OCI-LY7 (cell line): Measurements from ENCODE around the gene CEP70. TPM values are rescaled to one million over a fixed set of nuclear protein-coding genes. Genes with fewer than 3 reads are reported as not detected.

Source experiments
- BruUV-seq: library from RNA; stranded (reverse); fragments of 400-500 nt; replicated peaks from 2 replicates; lab custom pipeline; 2021; lab: Mats Ljungman, UMichigan
- CTCF ChIA-PET: fragments of 300-600 bp; sonication (Branson Sonifier 250); formaldehyde crosslinking; loops from one replicate; lab custom pipeline; 2022; ENCODE audit warnings: antibody characterized with exemption; ENCODE audit not compliant: unreplicated experiment; lab: Charles Lee
- POLR2A ChIA-PET: fragments of 300-600 bp; sonication (Branson Sonifier 250); formaldehyde crosslinking; loops from one replicate; lab custom pipeline; 2022; ENCODE audit warnings: antibody characterized with exemption; lab: Charles Lee
- DNase-seq: peaks from one replicate; pipeline ENCODE4 v3.0.0-alpha.2; 2015; ENCODE audit warnings: low spot score
- H2AFZ ChIP-seq: fragments of 200-600 bp; sonication (generic), shearing (Covaris generic); 2 replicates; pipeline ENCODE4 v1.6.1; 2014; ENCODE audit warnings: mild to moderate bottlenecking, antibody characterized with exemption, low read length, moderate library complexity
- H3K27ac ChIP-seq: fragments of 200-600 bp; sonication (generic); 2 replicates; pipeline ENCODE4 v1.5.1; 2014; ENCODE audit warnings: mixed run types, low read depth, mild to moderate bottlenecking, moderate library complexity, low read length, inconsistent platforms; ENCODE audit not compliant: poor library complexity, severe bottlenecking
- H3K36me3 ChIP-seq: fragments of 200-600 bp; sonication (generic); 2 replicates; pipeline ENCODE4 v1.6.1; 2014; ENCODE audit warnings: mild to moderate bottlenecking, antibody characterized with exemption, low read length, moderate library complexity, mixed read lengths; ENCODE audit not compliant: insufficient read depth
- H3K4me1 ChIP-seq: fragments of 200-600 bp; sonication (generic); 2 replicates; pipeline ENCODE4 v1.5.1; 2014; ENCODE audit warnings: mild to moderate bottlenecking, low read length; ENCODE audit not compliant: insufficient read depth, poor library complexity, severe bottlenecking
- H3K4me2 ChIP-seq: fragments of 200-600 bp; sonication (generic); 2 replicates; pipeline ENCODE4 v1.6.1; 2014; ENCODE audit warnings: mild to moderate bottlenecking, low read length
- H3K4me3 ChIP-seq: fragments of 200-600 bp; sonication (generic); 2 replicates; pipeline ENCODE4 v1.5.1; 2014; ENCODE audit warnings: mild to moderate bottlenecking, low read depth, low read length; ENCODE audit not compliant: poor library complexity, severe bottlenecking
- H3K79me2 ChIP-seq: fragments of 200-600 bp; sonication (generic); 2 replicates; pipeline ENCODE4 v1.6.1; 2016; ENCODE audit warnings: low read depth, mild to moderate bottlenecking, low read length, moderate library complexity, mixed read lengths; ENCODE audit not compliant: insufficient read depth
- H3K9me2 ChIP-seq: fragments of 200-600 bp; sonication (generic); 2 replicates; pipeline ENCODE4 v1.6.1; 2016; ENCODE audit warnings: mild to moderate bottlenecking, low read length, mixed read lengths; ENCODE audit not compliant: insufficient read depth
- H3K9me3 ChIP-seq: fragments of 200-600 bp; sonication (generic); 2 replicates; pipeline ENCODE4 v1.6.1; 2014; ENCODE audit warnings: mild to moderate bottlenecking, mixed run types, low read length, mixed read lengths
- H4K20me1 ChIP-seq: fragments of 200-600 bp; sonication (generic); 2 replicates; pipeline ENCODE4 v1.6.1; 2014; ENCODE audit warnings: mild to moderate bottlenecking, antibody characterized with exemption, low read length, moderate library complexity, mixed read lengths; ENCODE audit not compliant: insufficient read depth
- CTCF ChIP-seq: fragments of 200-600 bp; sonication (generic); conservative IDR thresholded peaks from 2 replicates; pipeline ENCODE4 v1.5.1; 2014; ENCODE audit warnings: mild to moderate bottlenecking, antibody characterized with exemption, low read length, moderate library complexity, mixed read lengths
- EZH2phosphoT487 ChIP-seq: fragments of 200-600 bp; sonication (generic); IDR thresholded peaks from 2 replicates; pipeline ENCODE4 v1.6.1; 2018; ENCODE audit warnings: low read depth, borderline replicate concordance, mild to moderate bottlenecking, mixed run types, antibody characterized with exemption, low read length, moderate library complexity, mixed read lengths
- intact Hi-C: fragments of 100-400 bp; cut with micrococcal nuclease; formaldehyde crosslinking; loops from one replicate; pipeline ENCODE4 v1.10.0; 2022; ENCODE audit not compliant: unreplicated experiment
- total RNA-seq, 2 experiments: library from RNA; depleted of rRNA in 1 of 2; stranded (reverse); fragments of >200 nt in 1 of 2; shearing (Covaris generic) in 1 of 2; gene quantifications; 2 replicates each; pipeline ENCODE4 v1.2.3, GENCODE V29; 2014 to 2022

CEP70 gene
- total RNA-seq, 2 experiments from 2014 or later, result 29.2 to 32.3 TPM

- no peaks in the 10 kb centered on the region for H3K9me3 ChIP-seq
- no peaks in the 10 kb centered on the region for H3K36me3 ChIP-seq
- TF ChIP-seq CTCF, result no peak
- no peak for TF ChIP-seq EZH2phosphoT487
- ChIA-PET POLR2A (no interaction called here), CTCF (no interaction called here)
- no peaks in the 10 kb centered on the region for H3K79me2 ChIP-seq
- DNase-seq, result no peak
- H3K4me1 ChIP-seq, result no peaks in the 10 kb centered on the region
- H3K4me3 ChIP-seq, result no peak overlapping the region
- H3K27ac ChIP-seq, result no peak overlapping the region
- H2AFZ ChIP-seq, result no peak overlapping the region
- H3K9me2 ChIP-seq, result no peaks in the 10 kb centered on the region
- intact Hi-C loops, result no loop called here
- no peaks in the 10 kb centered on the region for H4K20me1 ChIP-seq
- BruUV-seq, result no TSS peak
- no peak overlapping the region for H3K4me2 ChIP-seq
Measured at GRCh38 chr3:138467931-138468330, 126.1 kb downstream of the CEP70 start.

DNA sequence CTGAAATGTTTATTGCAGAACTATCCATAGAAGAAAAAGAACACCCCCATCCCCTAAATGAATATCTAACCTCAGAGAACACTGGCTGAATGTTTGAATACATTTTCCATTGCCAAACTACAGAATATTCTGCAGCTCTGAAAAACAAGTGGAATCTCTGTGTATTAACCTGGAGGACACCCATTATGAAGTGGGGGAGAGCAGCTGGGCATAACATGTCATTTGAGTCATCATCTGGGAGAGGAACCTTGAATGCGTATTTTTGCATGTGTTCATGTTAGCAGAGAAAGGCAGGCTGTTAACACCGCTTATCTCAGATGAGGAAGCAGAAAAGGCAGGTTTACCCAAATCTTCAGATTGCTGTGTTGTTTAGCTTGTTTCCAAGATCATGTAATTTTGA lies 128.1 kb downstream of the CEP70 start:
- CTCF ChIA-PET, result interaction anchor here (1.3 kb wide), 1 partner anchor 13 kb away, joined by 4 read pairs; no protein-coding TSS in a partner anchor
- no peak for TF ChIP-seq CTCF
- TF ChIP-seq EZH2phosphoT487, result no peak
- no TSS peak for BruUV-seq

DNA sequence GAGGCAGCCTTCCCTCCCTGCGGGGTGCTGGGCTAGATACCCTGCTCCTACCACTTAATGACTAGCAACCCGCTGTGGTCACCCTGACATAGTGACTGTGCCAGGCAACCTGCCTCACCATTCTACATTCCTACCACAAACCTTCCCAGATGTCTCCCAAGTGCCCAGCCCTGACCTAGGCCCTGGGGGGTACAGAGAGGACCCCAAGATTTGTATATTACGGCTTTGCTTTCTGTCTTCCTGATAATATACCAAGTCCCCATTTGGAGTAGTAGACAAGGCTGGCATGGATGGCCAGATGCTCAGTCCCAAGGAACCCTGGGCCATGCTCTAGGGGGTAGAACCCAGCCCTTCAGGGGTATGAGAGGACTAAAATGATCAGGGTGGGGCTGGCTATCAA lies 128.6 kb downstream of the CEP70 start:
- H3K27ac ChIP-seq, result no peak overlapping the region
- no peaks in the 10 kb centered on the region for H3K4me1 ChIP-seq
- H3K9me3 ChIP-seq, result no peaks in the 10 kb centered on the region
- H3K36me3 ChIP-seq, result no peaks in the 10 kb centered on the region
- no peak for TF ChIP-seq EZH2phosphoT487
- TF ChIP-seq CTCF, result no peak
- H3K9me2 ChIP-seq, result no peaks in the 10 kb centered on the region
- no peak overlapping the region for H3K4me3 ChIP-seq
- no peak overlapping the region for H3K4me2 ChIP-seq
- intact Hi-C loops, result no loop called here
- BruUV-seq, result no TSS peak
- no peak for DNase-seq
- ChIA-PET POLR2A (no interaction called here), CTCF (interaction anchor here (1.3 kb wide), 1 partner anchor 14 kb away, joined by 4 read pairs; no protein-coding TSS in a partner anchor)
- H2AFZ ChIP-seq, result no peak overlapping the region
- H3K79me2 ChIP-seq, result no peaks in the 10 kb centered on the region
- no peaks in the 10 kb centered on the region for H4K20me1 ChIP-seq

More for the DNA sequence above, 128.1 kb downstream of the CEP70 start:
- no peaks in the 10 kb centered on the region for H4K20me1 ChIP-seq
- no peak overlapping the region for H3K4me2 ChIP-seq
- H3K9me3 ChIP-seq, result no peaks in the 10 kb centered on the region
- DNase-seq, result no peak
- no peak overlapping the region for H2AFZ ChIP-seq
- no peaks in the 10 kb centered on the region for H3K36me3 ChIP-seq
- H3K4me1 ChIP-seq, result no peaks in the 10 kb centered on the region
- H3K27ac ChIP-seq, result no peak overlapping the region
- no peaks in the 10 kb centered on the region for H3K9me2 ChIP-seq
- no peak overlapping the region for H3K4me3 ChIP-seq
- POLR2A ChIA-PET, result interaction anchor here (0.6 to 0.7 kb wide), 2 partner anchors 137 to 217 kb away, joined by 3 to 4 read pairs; no protein-coding TSS in a partner anchor
- intact Hi-C loops, result no loop called here
- H3K79me2 ChIP-seq, result no peaks in the 10 kb centered on the region
